ENCODE data around the gene MEI1.
"Not testable (repeated sequence)": the region's sequence is repeated elsewhere in the genome, so short reads cannot be mapped to it uniquely, and the experiment has no call there.

GRCh38 chr22:41733241-41733640 lies 33.9 kb downstream of the MEI1 start:
- TF ChIP-seq CTCF (optimal IDR thresholded peaks at IDR 0.05 in 1 of 3, IDR thresholded peaks at IDR 0.05 in 1 of 3, conservative IDR thresholded peaks at IDR 0.05 in 1 of 3; ENCODE audit: extremely low read depth in 1 of 3, insufficient read depth in 2 of 3, low read length in 3 of 3); EZH2 (IDR thresholded peaks at IDR 0.05; ENCODE audit: low read length): not testable (repeated sequence)
